NCI-H2196 treated with DMSO at 0.1 percent for 48 hours (cell line): Measurements from ENCODE around the gene ADAMTSL1.

Experiments used
- DNase-seq: peaks from one replicate; lab custom pipeline; 2025; ENCODE audit not compliant: unreplicated experiment; lab: John Stamatoyannopoulos, UW

ADAMTSL1 gene

DNA sequence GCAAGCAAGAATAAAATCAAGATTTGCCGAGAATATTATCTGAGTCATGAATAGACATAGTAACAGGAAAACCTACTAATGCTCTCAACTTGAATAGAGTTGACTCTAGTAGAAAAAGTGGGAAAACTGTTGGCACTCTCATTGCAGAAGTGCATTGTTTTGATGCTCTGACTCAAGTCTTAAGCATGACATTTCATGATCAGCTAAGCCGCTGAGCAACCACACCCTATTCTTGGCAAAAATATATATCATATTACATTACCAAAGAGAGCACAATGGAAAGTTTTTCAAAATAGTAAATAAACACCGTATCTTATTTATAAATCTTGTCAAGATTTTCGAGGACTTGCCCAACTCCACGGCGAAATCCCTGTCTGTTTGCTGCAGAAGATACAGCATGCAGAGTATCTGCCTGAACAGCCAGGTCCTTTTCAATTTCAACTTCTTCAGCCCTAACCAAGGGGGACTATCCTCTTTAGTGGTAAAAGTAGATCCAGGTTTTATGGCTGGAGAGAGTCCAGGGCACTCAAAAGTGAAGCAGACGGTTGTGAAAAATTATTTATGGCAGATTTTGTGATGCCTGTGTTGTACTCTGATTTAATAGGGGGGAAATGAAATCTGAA is 13.9 kb upstream of the ADAMTSL1 start:
- no peak for DNase-seq

DNA sequence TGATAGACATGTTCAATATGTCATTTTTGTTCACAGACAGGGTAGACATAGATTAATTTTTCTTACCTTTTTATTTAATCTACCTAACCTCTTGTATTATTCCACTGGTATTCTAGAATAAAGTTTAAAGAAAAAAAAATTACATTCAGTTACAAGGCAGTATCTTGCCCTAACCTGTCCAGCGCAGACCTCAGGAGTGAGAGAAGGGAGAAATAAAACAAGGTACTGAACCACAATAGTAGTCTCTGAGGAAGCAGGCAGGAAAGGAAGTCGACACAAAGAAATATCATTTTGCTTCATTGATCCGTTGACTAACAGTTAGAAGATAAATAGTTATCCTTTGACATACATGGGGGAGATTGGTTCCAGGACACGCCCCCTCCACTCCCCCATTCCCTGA is 12.5 kb upstream of the ADAMTSL1 start:
- no peak for DNase-seq

DNA sequence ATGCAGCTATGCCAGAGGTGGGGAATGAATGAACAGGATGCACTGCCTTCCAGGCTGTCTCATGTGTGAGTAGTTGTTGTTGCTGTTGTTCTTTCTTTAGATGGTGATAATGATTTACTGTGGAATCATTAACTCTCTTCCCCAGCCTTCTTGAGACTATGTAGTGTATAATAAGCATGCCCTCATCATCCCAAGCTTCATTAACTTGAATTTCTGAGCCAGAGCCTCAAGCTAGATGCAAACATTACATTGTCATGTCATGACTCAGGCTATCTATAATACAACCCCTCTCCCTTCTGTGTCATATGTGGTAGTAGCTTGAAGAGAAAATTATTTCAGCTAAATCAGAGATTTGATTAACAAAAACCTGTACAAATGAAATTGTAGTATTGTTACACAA is 10.0 kb upstream of the ADAMTSL1 start:
- DNase-seq: no peak

DNA sequence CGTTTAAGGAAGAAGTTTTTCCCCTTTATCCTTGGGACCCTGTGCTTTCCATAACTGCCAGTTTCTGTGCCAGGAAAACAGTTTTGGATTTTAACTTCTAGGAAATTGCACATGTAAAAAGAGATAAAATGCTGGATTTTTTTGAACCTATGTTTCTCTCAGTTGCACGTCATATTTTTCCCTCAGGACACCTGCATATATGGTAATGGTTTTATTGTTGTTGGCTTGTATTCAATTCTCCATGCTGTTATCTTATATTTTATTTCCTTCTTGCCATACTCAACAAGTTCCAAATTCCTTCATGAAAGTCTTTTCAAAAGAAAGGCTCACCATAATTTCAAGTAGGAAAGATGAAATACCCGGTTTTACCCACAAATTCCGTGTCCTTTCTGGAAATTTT is 7.9 kb upstream of the ADAMTSL1 start:
- no peak for DNase-seq

DNA sequence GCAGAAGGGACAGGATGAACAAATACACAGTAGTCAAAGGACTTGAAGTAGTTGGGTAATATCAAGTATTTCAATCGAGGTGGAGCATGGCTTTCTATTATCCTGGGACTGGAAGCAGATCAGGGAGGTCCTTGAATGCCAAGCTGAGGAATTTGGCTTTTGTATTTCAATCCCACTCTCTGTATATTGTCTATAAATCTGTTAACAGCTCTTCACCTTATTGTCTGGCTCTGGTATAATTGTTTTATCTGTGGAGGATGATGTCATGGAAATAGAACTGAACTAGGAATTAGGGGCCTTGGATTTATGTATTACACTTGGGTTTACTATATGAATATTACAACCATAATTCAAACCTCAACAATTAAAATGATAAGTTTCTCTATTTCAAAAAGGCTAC is 6.3 kb upstream of the ADAMTSL1 start:
- DNase-seq: no peak

DNA sequence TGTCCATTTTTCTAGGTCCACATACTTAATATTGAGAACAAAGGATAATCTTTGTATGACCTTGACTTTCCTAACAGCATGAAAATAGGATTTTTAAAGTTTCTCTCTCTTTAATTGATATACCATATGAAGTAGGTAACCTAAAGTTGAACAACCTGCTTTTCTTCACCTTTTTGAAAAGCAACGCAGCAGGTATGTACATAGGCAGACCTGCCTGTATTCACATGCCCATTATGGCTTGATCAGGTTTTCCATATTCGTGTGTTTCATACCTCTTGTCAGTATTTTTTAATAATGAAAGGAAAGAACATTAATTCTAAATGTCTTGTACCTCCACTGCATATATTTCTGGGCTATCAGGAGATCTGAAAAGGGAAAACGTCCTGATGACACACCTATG is 1.5 kb upstream of the ADAMTSL1 start:
- DNase-seq: no peak

DNA sequence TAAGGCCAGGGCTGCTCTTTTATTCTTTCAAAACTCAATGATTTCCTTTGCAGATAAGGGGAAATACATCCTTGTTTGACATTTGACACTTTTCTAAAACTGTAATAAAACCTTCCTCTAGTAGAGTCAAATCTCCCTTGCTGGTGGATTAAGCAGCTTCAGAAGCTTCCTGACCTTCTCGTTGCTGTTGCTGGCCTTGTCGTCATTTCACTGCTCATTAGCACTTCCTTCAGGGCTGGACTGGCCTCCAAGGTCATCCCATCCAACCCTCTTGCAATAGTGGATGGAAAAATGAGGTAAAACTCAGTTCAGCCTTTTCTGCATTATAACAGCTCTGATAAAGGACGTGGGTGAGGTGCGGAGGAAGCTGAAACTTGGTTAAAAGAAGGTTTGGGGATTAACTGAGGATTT is 1.1 kb upstream of the ADAMTSL1 start:
- no peak for DNase-seq

DNA sequence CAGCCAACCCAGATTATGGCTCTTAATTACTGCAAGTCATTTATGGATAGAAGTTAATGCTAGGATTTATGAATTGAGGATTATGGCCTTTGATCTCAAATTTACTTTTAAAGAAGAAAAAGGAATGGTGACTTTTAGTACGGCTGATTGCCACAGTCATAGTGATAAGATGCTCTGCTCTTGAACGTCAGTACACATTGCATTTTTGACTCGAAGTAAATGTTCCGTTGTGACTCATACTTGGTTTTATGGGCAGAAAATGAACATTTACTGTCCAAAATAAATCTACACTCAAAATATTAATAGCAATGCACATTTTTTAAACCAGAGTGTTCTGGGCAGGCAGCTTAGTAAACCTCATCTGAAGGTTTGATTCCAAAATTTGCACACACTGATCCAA is 830 bp downstream of the ADAMTSL1 start:
- DNase-seq: no peak

DNA sequence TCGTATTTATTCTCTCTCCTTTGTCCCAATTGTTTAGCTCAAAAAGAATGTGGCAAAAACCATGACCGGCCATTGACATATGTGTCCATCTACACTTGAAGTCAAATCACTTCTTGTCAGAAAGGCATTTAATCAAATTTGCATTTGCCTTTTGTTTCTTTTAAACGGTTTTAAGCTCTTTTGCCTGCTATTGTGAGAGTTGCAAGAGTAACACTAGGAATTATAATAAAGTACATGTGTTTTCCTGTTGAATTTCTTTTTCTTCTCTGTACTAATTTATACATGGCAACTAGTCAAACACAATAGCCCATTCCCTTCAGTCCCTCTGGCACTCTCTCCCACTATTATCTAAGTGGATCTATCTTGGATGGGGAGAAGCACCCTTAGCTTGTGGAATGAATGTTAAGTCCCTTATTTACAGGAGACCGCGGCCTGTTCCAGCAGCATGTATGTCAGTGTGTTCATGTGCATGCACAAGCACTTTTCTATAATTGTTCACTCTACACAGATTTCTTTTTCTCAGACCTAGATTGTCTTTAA is 3.2 kb downstream of the ADAMTSL1 start:
- no peak for DNase-seq

DNA sequence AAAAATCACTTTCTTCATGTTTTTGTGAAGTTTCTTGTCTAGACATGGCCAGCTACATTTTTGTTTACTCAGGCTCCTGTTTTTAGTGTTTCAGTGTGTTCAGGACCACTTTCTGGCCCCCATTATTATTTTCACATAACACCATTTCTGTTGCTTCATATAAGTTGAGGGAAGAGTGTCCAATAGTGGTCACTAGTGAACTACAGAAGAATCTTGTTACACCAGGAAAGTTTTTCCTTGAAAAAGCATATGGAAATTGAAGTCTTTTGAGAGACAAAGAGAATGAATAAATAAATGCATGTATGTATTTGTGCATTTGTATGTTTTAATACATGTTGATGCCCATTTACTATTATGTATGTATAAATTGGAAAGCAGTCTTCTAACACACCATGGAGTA is 3.8 kb downstream of the ADAMTSL1 start:
- no peak for DNase-seq

DNA sequence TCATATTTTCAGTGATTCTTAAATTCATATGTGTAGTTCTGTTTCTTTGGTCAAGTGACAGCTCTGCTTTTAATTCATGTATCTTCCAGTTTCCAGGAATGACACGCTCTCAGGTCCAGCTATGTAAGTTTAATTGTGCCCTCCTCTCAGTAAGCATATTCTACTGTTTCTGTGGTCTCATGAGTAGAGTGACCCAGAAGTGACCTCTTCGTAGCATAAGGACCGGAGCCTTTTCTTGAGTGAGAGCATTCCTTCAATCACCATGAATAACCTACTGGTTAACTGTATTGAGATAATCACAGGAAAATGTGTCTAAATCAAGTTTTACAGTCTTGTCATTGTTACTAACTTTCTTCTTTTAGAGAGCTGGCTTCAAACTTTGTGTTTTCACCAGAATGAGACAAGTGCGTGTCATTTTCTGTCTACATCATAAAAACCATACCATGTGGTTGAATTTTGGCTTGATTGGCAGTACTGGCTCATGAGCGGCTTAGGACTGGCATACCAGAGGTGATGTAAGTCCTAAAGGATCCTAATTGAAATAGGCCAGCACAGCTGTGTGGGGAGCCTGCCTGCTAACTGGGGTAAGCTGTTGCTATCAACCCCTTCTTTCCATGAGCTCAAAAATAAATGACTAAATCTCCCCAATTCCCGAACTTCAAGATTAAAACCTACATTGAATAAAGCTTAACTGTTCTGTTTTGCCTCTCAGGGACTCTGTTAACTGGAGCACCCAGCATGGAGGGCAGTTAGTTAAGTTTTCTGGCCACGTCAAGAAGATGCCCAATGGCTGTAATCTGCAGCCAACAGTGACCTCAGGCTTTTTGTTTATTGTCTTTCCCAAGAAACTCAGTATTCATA is 4.8 kb downstream of the ADAMTSL1 start:
- no peak for DNase-seq

DNA sequence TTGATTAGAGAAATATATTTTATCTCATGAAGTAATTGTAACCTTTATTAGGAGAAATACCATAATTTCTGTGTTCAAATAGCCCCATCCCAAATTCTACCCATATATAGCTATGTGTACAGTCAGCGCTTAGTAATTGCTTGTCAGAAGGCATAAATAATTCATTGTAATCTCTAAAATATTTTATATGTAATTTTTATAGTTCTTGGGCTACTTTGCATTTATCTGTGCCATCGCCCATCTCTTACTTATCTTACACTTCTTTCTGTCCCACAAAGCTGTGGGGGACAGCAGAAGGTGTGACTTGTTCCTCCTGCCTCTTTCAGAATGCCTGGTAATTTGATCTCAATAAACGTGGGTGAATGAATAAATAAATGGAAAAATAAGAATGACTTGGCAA is 5.5 kb downstream of the ADAMTSL1 start:
- DNase-seq: no peak

DNA sequence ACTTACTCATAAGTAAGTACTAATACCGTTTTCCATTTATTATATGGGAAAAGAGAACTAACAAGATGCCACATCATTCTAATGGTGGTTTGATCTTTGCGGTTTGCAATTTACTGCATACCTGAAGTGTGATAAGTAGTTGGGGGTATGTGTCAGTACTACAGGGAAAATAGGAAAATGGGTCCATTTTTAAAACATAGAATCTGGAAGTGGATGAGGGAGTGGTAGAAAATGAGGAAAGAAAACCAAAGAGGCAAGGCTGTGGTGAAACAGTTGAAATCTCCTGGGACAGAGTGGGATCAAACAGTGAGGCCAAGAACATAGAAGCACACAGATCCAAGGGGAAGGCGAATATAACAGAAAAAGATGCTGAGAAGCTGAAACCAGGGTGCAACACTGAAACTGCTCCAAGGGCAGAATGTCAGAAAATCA is 6.7 kb downstream of the ADAMTSL1 start:
- DNase-seq: no peak

DNA sequence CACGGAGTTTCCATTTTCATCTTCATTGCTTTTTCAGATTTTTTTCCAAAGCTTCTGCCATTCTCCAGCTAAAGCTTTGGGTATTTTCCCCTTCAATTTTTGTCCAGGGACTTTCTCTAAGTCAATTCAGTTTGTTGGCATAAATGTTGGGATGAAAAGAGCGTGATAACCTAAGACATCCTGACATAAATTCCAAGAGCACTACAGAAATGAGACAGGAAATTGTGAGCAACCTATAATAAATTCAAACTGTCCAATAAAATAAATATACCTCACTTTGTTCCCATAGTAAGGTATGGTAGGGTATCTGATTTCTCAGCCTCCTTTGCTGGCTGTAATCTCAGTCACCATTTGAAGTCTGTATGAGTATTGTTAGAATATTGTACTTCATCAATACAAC is 8.4 kb downstream of the ADAMTSL1 start:
- no peak for DNase-seq

DNA sequence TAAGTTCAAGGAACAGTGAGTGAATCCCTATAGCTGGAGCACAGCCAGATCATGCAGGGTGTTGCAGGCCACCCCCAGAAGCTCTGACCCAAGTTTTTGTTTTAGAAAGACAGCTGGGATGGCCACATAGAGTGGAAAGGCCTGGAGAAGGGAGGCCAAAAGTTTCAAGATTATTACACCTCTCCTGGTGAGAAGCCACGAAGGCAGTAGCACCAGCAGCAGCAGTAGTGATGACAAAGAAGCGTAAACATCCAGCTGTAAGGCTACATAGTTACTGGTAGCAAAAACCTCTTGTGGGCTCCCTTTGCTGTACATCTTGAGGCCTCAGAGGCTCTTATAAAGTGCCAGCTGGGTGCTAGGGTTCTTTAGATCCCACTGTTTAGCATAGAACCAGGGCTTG is 11.8 kb downstream of the ADAMTSL1 start:
- DNase-seq: no peak

DNA sequence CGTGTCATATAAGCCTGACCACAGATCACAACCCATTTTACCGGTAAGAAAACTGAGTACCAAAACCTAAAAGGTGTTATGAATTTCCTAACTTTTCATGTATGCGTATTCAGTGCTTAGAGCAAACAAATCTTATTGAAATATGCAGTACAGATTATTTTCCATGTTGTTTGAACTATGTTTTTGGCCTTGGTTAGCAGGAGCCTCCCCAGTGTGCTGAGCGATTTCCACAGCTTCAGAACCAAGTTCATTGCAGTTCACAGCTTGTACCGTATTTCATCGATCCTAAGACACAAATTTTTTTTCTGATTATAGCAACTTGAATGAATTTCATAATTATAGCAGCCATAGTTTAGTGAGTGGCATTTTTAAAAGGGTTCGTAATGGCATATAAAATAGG is 13.7 kb downstream of the ADAMTSL1 start:
- DNase-seq: no peak

DNA sequence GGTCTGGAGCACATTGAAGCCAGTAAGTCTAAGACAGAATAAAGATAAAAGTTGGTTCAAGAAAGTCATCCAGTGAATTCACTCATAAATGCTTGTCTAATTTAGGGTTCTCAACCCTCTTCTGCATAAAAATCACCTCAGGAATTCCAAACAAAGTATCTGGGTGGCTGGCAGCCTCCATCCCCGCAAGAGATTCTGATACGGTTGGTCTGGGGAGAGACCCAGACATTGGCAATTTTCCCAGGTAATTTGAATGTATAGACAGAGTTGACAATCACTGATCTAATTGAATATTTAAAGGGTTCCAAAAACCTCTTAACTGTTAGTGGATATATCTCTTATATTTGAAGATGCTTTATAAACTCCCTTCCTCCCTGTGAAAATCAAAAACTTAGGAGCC is 14.9 kb downstream of the ADAMTSL1 start:
- DNase-seq: no peak

DNA sequence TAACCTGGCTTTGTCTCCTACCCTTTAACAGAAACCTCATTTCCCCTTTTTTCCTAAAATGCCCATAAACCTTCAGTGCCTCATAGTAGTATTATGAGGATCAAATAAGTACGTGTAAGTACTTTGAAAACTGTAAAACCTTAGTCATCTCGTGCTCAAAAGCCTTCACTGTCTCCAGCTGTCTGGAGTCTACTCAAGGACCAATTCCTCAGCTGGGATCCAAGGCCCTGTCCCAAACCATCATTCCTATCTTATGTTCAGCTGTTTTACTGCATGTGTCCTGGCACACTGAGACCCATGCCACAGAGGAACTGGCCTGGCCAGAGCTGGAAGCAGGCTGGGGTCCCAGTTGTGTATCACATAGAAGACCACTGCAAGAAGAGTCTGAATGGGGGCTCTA is 15.9 kb downstream of the ADAMTSL1 start:
- DNase-seq: no peak

DNA sequence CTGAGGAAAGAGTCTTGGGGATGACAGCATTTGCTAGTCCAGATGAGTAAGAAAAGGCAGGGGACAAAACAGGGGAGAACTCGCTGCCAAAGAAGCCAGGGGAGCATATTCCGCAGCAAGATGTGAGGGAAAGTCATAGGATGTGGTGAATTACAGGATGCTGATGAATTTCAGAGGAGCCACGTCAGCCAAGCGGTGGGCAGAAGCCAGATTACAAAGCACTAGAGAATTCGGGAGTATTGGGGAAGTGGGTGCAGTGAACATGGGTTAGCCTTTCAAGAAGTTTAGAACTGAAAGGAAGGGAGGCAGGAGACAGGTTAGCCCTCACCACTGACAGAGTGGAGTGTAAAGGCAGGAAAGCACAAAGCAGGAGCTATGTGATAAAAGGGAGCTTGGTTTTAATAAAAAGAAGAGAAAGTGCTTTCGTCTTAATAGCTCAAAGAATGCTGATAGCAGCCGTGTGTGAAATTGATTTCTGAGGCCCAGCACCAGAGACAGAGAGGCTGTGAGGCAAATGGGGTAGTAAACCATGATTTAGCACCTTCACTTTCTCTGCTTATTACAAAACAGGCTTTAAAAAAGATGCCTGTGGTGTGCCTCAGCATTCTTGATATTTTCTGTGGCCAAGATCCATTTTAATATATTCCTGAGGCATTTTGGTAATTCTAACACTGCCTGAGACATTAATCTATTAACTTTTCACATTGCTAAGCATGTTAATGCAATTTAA is 16.9 kb downstream of the ADAMTSL1 start:
- no peak for DNase-seq

DNA sequence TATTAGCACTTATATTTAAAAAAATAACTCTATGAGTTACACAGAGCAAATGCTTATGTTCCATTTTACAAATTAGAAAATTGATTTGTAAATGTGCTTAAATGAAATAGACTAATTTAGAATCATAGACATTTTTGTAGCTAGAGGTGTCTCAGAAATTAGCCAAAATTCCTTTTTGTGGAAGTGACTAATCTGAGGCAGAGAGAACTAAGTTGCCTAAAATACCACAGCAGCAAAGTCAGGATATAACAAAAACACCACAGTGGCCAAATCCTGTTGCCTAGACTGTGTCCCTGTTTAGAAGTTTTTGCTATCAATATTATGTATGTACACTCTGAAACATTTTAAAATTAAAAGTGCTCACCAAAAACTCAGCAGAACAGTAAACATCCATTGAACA is 18.7 kb downstream of the ADAMTSL1 start:
- no peak for DNase-seq

DNA sequence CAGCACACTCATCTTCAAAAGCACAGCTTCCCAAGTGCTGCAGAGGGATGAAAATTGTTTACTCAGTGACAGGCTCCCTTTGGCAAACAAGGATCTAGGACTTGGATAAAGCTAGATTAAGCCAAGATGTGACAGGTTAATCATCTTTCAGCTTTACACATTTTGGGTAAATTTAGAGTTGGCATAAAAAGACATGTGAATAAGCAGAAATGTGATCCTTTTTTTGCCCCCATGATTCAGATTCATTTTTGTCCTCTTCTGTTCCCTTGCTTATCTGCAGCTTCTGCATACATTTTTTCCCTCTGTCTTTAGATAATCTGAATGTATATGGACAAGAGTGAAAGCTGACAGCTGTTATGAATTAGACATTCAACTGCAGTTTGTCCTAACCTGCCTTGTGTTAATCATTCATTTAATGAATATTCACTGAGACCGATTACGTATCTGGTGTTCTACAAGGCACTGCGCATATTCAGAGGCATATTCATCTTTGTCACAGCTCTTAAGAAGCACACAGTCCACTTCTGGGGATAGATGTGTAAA is 19.6 kb downstream of the ADAMTSL1 start:
- no peak for DNase-seq

DNA sequence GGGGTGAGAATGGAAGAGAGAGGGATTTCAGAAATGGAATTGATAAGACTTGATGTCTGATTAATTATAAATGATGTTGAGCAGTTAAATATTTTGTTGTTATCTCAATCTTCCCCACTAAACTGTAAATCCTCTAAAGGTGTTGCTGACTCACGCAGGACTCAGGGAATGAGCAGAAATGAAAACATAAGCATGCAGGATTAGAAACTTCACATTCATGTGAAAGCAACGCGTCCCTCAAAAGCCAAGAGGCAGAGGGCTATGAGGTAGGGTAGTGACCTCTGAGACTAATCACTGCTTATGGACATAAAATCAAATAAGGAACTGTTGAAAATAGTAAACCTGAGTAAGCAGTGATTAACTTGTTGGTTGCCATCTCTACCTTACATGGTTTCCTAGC is 21.1 kb downstream of the ADAMTSL1 start:
- DNase-seq: no peak
